M059J (cell line): ENCODE measurements around the gene PRKD2. TPM values are rescaled to one million over a fixed set of nuclear protein-coding genes. Genes with fewer than 3 reads are reported as not detected.

ENCODE experiments used
- DNase-seq: peaks from one replicate; pipeline ENCODE4 v3.0.0-alpha.2; 2012; ENCODE audit warnings: low read depth
- total RNA-seq: library from RNA; depleted of rRNA; stranded (reverse); fragments of >200 nt; shearing (Covaris generic); gene quantifications from 2 replicates; pipeline ENCODE4 v1.2.3, GENCODE V29; 2014

Gene PRKD2
- total RNA-seq, 1 experiment from 2014 or later: 38.7 TPM

- no peak for DNase-seq
Measured at GRCh38 chr19:46741447-46741846, 24.5 kb upstream of the PRKD2 start.

- DNase-seq: no peak
Measured at GRCh38 chr19:46739290-46739771, 22.4 kb upstream of the PRKD2 start.

GRCh38 chr19:46737761-46738171 is 20.9 kb upstream of the PRKD2 start:
- no peak for DNase-seq

GRCh38 chr19:46737298-46737654 is 20.4 kb upstream of the PRKD2 start:
- no peak for DNase-seq

GRCh38 chr19:46736531-46737297 is 19.8 kb upstream of the PRKD2 start:
- DNase-seq: peak; percentile 48

GRCh38 chr19:46733690-46734292 is 16.9 kb upstream of the PRKD2 start:
- peak; percentile 29 for DNase-seq

GRCh38 chr19:46732966-46733689 is 16.2 kb upstream of the PRKD2 start:
- DNase-seq: peak; percentile 61

- peak; percentile 73 for DNase-seq
Measured at GRCh38 chr19:46732172-46732938, 15.4 kb upstream of the PRKD2 start.

GRCh38 chr19:46731584-46731983 is 14.7 kb upstream of the PRKD2 start:
- peak; percentile 51 for DNase-seq

- peak; percentile 98 for DNase-seq
Measured at GRCh38 chr19:46731007-46731501, 14.1 kb upstream of the PRKD2 start.

- DNase-seq: no peak
Measured at GRCh38 chr19:46730595-46730994, 13.7 kb upstream of the PRKD2 start.

- no peak for DNase-seq
Measured at GRCh38 chr19:46730187-46730586, 13.3 kb upstream of the PRKD2 start.

- DNase-seq: no peak
Measured at GRCh38 chr19:46729696-46730095, 12.8 kb upstream of the PRKD2 start.

- DNase-seq: peak; percentile 24
Measured at GRCh38 chr19:46728693-46729339, 11.9 kb upstream of the PRKD2 start.

- no peak for DNase-seq
Measured at GRCh38 chr19:46728208-46728607, 11.3 kb upstream of the PRKD2 start.

- no peak for DNase-seq
Measured at GRCh38 chr19:46727757-46728156, 10.8 kb upstream of the PRKD2 start.

GRCh38 chr19:46726971-46727501 is 10.1 kb upstream of the PRKD2 start:
- DNase-seq: no peak

- DNase-seq: no peak
Measured at GRCh38 chr19:46726551-46726950, 9.6 kb upstream of the PRKD2 start.

- no peak for DNase-seq
Measured at GRCh38 chr19:46725859-46726393, 9.0 kb upstream of the PRKD2 start.

- no peak for DNase-seq
Measured at GRCh38 chr19:46725036-46725820, 8.3 kb upstream of the PRKD2 start.
